RWPE2 (cell line): ENCODE measurements around the gene ZMYM2.

Source experiments
- ATAC-seq: fragments of 200-7000 bp; cut with Tn5 transposase; 3 replicates; pipeline ENCODE4 v1.9.1; 2021; ENCODE audit warnings: low read depth
- DNase-seq: peaks from one replicate; pipeline ENCODE4 v3.0.0-alpha.2; 2020; ENCODE audit warnings: low spot score
- H3K27ac ChIP-seq: fragments of 450-650 bp; 2 replicates; pipeline ENCODE4 v1.5.1; 2017; ENCODE audit warnings: mild to moderate bottlenecking; ENCODE audit not compliant: poor library complexity, severe bottlenecking
- H3K27me3 ChIP-seq: fragments of 250-450 bp; sonication (Bioruptor Pico); 2 replicates; pipeline ENCODE4 v1.5.1; 2021; ENCODE audit warnings: mild to moderate bottlenecking, moderate library complexity; ENCODE audit not compliant: insufficient read depth, poor library complexity, severe bottlenecking
- H3K36me3 ChIP-seq: fragments of 250-450 bp; sonication (Bioruptor Pico); 2 replicates; pipeline ENCODE4 v1.5.1; 2020; ENCODE audit warnings: low read depth, mild to moderate bottlenecking, moderate library complexity
- H3K4me1 ChIP-seq: fragments of 250-450 bp; sonication (Bioruptor Pico); 2 replicates; pipeline ENCODE4 v1.5.1; 2021; ENCODE audit warnings: mild to moderate bottlenecking, moderate library complexity; ENCODE audit not compliant: insufficient read depth, poor library complexity, severe bottlenecking
- H3K4me3 ChIP-seq: fragments of 250-450 bp; sonication (Bioruptor Pico); 2 replicates; pipeline ENCODE4 v1.5.1; 2021; ENCODE audit warnings: mild to moderate bottlenecking, moderate library complexity; ENCODE audit not compliant: severe bottlenecking
- H3K9me3 ChIP-seq: fragments of 250-450 bp; sonication (Bioruptor Pico); 2 replicates; pipeline ENCODE4 v1.5.1; 2021; ENCODE audit warnings: mild to moderate bottlenecking, moderate library complexity; ENCODE audit not compliant: severe bottlenecking
- CTCF ChIP-seq: fragments of 450-650 bp; IDR thresholded peaks from one replicate; pipeline ENCODE4 v1.5.1; 2017; ENCODE audit warnings: mild to moderate bottlenecking, moderate library complexity; ENCODE audit not compliant: poor library complexity, severe bottlenecking

Gene ZMYM2

DNA sequence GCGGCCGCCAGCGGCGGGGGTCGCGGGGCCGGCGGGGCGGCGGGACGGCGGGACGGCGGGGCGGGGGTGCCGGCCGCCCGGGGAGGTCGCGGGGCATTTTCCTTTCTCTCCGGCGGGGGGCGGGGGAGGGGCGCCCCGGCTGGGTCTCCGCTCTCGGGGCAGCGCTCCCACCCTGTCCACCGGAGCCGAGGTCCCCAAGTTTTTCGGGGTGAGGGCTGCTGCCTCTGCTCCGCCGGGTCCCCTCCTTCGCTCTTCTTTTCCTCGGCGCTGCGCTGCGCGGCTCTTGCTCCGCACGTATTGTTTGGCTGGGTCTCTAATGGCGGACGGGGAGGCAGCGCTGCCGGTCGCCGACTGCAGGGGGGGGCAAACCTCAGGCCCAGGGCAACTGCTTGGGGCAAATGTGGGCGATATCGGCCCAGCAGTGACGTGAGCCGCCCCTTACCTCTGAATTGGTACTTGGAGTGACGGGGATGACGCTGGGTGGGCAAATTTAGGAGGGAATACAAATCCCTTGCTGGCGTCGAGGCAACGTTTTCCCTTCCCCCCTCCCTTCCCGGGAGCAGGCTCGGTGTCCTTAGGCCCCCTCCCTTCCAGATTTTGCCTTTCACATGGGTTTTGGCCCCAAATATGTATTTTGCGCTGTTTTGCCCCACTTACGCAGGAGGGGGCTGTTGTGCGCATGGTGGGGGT lies 759 bp downstream of the ZMYM2 start:
- ATAC-seq (0 out of 3 replicates have a peak, but pooled peaks have one; percentile 9), DNase-seq (peak; percentile 58)
- H3K36me3 ChIP-seq, result peaks cover 36% of the 10 kb centered on the region
- peaks cover 19% of the 10 kb centered on the region for H3K4me1 ChIP-seq
- no peak for TF ChIP-seq CTCF
- peak overlapping the region; percentile 83 for H3K27ac ChIP-seq
- H3K9me3 ChIP-seq, result no peaks in the 10 kb centered on the region
- H3K4me3 ChIP-seq, result peak overlapping the region; percentile 93
- no peaks in the 10 kb centered on the region for H3K27me3 ChIP-seq

DNA sequence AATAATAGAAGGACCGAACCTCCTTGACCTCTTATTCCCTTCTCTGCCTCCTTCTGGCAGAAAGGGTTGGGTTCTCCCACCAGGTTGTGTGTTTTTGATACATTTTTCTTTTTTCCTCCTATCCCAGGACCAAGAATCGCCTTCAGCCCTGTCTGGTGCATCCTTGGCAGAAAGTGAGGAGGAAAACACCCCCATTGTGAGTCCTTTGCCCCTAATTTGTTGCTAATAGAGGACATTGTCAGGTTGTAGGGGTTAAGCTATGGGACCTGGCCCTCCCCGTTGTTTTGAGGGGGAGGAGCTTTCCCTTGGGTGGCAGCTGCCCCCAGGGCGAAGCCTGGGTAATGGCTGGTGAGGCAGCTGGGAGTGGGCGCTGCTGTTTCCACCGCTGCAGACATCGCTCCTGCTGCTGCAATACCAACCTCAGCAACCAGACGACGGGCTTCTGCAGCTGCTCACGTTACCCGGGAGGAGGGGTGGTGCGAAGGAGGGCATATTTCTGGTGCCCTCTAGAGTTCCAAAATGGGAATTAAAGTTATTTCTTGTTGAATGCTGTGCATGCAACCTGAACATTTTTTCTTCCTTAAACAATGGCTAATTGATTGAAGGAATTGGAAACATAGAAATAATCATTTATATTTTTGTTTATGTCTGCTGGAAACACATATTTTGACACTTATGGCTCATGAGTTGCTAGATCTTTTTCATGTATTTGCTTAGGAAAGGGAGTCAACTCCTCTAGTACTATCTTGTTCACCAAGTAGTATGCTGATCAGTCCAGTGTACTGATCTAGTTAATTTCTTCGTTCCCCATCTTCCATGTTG lies 1.5 kb downstream of the ZMYM2 start:
- ATAC-seq (peak; percentile 63), DNase-seq (peak; percentile 83)
- H3K27me3 ChIP-seq, result no peaks in the 10 kb centered on the region
- H3K27ac ChIP-seq, result peak overlapping the region; percentile 83
- peaks cover 42% of the 10 kb centered on the region for H3K36me3 ChIP-seq
- TF ChIP-seq CTCF, result peak; percentile 85
- no peaks in the 10 kb centered on the region for H3K9me3 ChIP-seq
- H3K4me1 ChIP-seq, result peaks cover 19% of the 10 kb centered on the region
- peak overlapping the region; percentile 93 for H3K4me3 ChIP-seq

GRCh38 chr13:19960653-19960976 lies 2.1 kb downstream of the ZMYM2 start:
- H3K36me3 ChIP-seq, result peaks cover 47% of the 10 kb centered on the region
- DNase-seq (no peak), ATAC-seq (no peak)
- peaks cover 19% of the 10 kb centered on the region for H3K4me1 ChIP-seq
- H3K4me3 ChIP-seq, result peak overlapping the region; percentile 93
- H3K27me3 ChIP-seq, result no peaks in the 10 kb centered on the region
- TF ChIP-seq CTCF, result no peak
- H3K27ac ChIP-seq, result no peak overlapping the region
- no peaks in the 10 kb centered on the region for H3K9me3 ChIP-seq

DNA sequence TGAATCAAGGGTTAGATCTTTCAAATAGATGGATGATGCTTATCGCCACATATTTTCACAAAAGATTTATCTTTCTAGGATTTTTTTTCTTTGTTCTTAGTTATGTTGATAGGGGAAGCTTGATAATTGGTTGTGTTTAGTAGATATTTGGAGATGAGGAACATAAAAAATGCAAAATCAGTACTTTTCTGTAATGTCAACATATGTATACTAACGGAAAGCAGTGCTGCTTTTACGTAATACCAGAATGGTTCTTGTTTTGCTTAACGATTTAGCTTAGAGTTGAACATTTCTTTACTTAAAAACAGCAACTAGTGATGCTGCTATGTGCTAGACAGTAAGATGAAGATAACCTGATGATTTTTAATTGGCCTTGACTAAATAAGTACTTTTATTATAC lies 3.0 kb downstream of the ZMYM2 start:
- no peak for ATAC-seq
- Histone ChIP-seq H3K4me3 (no peak overlapping the region), H3K4me1 (peaks cover 19% of the 10 kb centered on the region), H3K9me3 (no peaks in the 10 kb centered on the region), H3K27me3 (no peaks in the 10 kb centered on the region), H3K27ac (no peak overlapping the region), H3K36me3 (peaks cover 49% of the 10 kb centered on the region)
- DNase-seq, result no peak
- no peak for TF ChIP-seq CTCF

- no peak overlapping the region for H3K4me3 ChIP-seq
- no peaks in the 10 kb centered on the region for H3K9me3 ChIP-seq
- DNase-seq (no peak), ATAC-seq (no peak)
- H3K36me3 ChIP-seq, result peaks cover 53% of the 10 kb centered on the region
- no peak overlapping the region for H3K27ac ChIP-seq
- peaks cover 19% of the 10 kb centered on the region for H3K4me1 ChIP-seq
- TF ChIP-seq CTCF, result no peak
- no peaks in the 10 kb centered on the region for H3K27me3 ChIP-seq
Measured at GRCh38 chr13:19961924-19962323, 3.4 kb downstream of the ZMYM2 start.
